K562 (cell line): ENCODE results near the gene ZBTB25. TPM values are rescaled to one million over a fixed set of nuclear protein-coding genes. Genes with fewer than 3 reads are reported as not detected.
A peak's percentile ranks its signal among the peaks of the same experiment; 100 is the strongest.

Source experiments
- ATAC-seq: fragments of 200-7000 bp; cut with Tn5 transposase; 3 replicates; pipeline ENCODE4 v1.9.1; 2020; ENCODE audit warnings: moderate library complexity
- BruUV-seq: library from RNA; stranded (reverse); fragments of 400-500 nt; replicated peaks from 2 replicates; lab custom pipeline; 2021; lab: Mats Ljungman, UMichigan
- CTCF ChIA-PET: fragments of 300-600 bp; formaldehyde crosslinking; extraction: SDS; loops from one replicate; lab custom pipeline; 2021; ENCODE audit warnings: low intra/inter-chr PET ratio; lab: Yijun Ruan, JAX
- POLR2A ChIA-PET: fragments of 300-600, 350-650 bp; sonication (Branson Sonifier 250); formaldehyde crosslinking; extraction: SDS; loops from one replicate; lab custom pipeline; 2021; ENCODE audit warnings: antibody characterized with exemption, inconsistent platforms; lab: Yijun Ruan, JAX
- DNase-seq, 4 experiments: peaks; one replicate each; pipeline versions ENCODE4 v3.0.0 to v3.0.0-alpha.2; 2011 to 2018; ENCODE audit warnings: low spot score in 3 of 4, mixed read lengths in 3 of 4; ENCODE audit errors: extremely low read depth in 1 of 4
- FAIRE-seq: peaks from 2 replicates; lab custom pipeline; 2011; peaks lifted over from hg19 to GRCh38; lab: Jason Lieb, UNC
- H2AFZ ChIP-seq: 2 replicates; pipeline ENCODE4 v1.6.0; 2011; ENCODE audit warnings: low read depth, low read length, control low read depth, inconsistent platforms
- H3K27ac ChIP-seq: fragments of 200-600 bp; 3 replicates; pipeline ENCODE4 v1.8.0; 2011; ENCODE audit warnings: low read depth, mild to moderate bottlenecking, control low read depth, inconsistent platforms, low read length, moderate library complexity, mixed read lengths; ENCODE audit errors: extremely low read depth
- H3K27me3 ChIP-seq, 2 experiments: fragments of 300-600 bp in 1 of 2; 2 replicates in 1 of 2; 3 replicates in 1 of 2; pipeline versions ENCODE4 v1.6.0 to v1.8.0; 2011; ENCODE audit warnings: inconsistent platforms in 2 of 2, low read length in 2 of 2, mild to moderate bottlenecking in 1 of 2, mixed read lengths in 1 of 2, moderate library complexity in 1 of 2; ENCODE audit not compliant: control insufficient read depth in 2 of 2, insufficient read depth in 2 of 2
- H3K36me3 ChIP-seq: fragments of 300-600 bp; 3 replicates; pipeline ENCODE4 v1.8.0; 2011; ENCODE audit warnings: mild to moderate bottlenecking, low read length, inconsistent platforms; ENCODE audit not compliant: control insufficient read depth, insufficient read depth
- H3K4me1 ChIP-seq, 2 experiments: fragments of 200-600 bp in 1 of 2; replicated peaks in 1 of 2; 2 replicates in 1 of 2; 3 replicates in 1 of 2; pipeline versions ENCODE4 v1.5.1 to v1.8.0; 2011; ENCODE audit warnings: inconsistent platforms in 2 of 2, low read length in 2 of 2, mild to moderate bottlenecking in 1 of 2, mixed read lengths in 1 of 2, moderate library complexity in 1 of 2; ENCODE audit not compliant: control insufficient read depth in 2 of 2, insufficient read depth in 2 of 2
- H3K4me2 ChIP-seq: 2 replicates; pipeline ENCODE4 v1.6.1; 2011; ENCODE audit warnings: low read length, control low read depth, inconsistent platforms, mixed read lengths; ENCODE audit not compliant: insufficient read depth
- H3K4me3 ChIP-seq: fragments of 200-600 bp; sonication (generic), shearing (Covaris generic); 2 replicates; pipeline ENCODE4 v1.5.1; 2016; ENCODE audit warnings: control low read depth, inconsistent platforms
- H3K79me2 ChIP-seq: fragments of 200-600 bp; 3 replicates; pipeline ENCODE4 v1.8.0; 2011; ENCODE audit warnings: low read length, inconsistent platforms; ENCODE audit not compliant: control insufficient read depth, insufficient read depth
- H3K9ac ChIP-seq, 2 experiments: 2 replicates each; pipeline versions ENCODE4 v1.6.0 to v1.6.1; 2011; ENCODE audit warnings: low read depth in 2 of 2, low read length in 2 of 2, control low read depth in 1 of 2, inconsistent platforms in 1 of 2, mild to moderate bottlenecking in 1 of 2, mixed read lengths in 1 of 2; ENCODE audit not compliant: insufficient read depth in 1 of 2
- H3K9me1 ChIP-seq: one replicate; pipeline ENCODE4 v1.6.0; 2011; ENCODE audit warnings: inconsistent platforms, mild to moderate bottlenecking, low read length, moderate library complexity; ENCODE audit not compliant: control insufficient read depth, insufficient read depth
- H3K9me3 ChIP-seq: replicated peaks from 2 replicates; pipeline ENCODE4 v1.5.1; 2011; ENCODE audit warnings: low read depth, low read length, inconsistent platforms; ENCODE audit not compliant: control insufficient read depth, insufficient read depth
- H4K20me1 ChIP-seq: replicated peaks from 2 replicates; pipeline ENCODE4 v1.6.1; 2011; ENCODE audit warnings: low read length, inconsistent platforms, mixed read lengths; ENCODE audit not compliant: control insufficient read depth, insufficient read depth
- CTCF ChIP-seq, 3 experiments: IDR thresholded peaks in 2 of 3; conservative IDR thresholded peaks in 1 of 3; 2 replicates each; pipeline ENCODE4 v1.5.1; 2011 to 2012; ENCODE audit warnings: low read length in 3 of 3, mild to moderate bottlenecking in 3 of 3, control low read depth in 2 of 3, improper control_type of control experiment in 1 of 3, inconsistent platforms in 1 of 3, low read depth in 1 of 3, mixed read lengths in 1 of 3, moderate library complexity in 1 of 3; ENCODE audit not compliant: insufficient read depth in 2 of 3
- ELK3 ChIP-seq: fragments of 450-650 bp; formaldehyde crosslinking; IDR thresholded peaks from 2 replicates; pipeline ENCODE4 v1.4.0; 2020; ENCODE audit warnings: mild to moderate bottlenecking
- GTF2E2 ChIP-seq: fragments of 200-800 bp; sonication (Bioruptor generic); IDR thresholded peaks from 2 replicates; pipeline ENCODE4 v1.6.1; 2016; ENCODE audit warnings: missing genetic modification characterization, missing compliant biosample characterization
- MCM3 ChIP-seq: fragments of 450-650 bp; IDR thresholded peaks from 2 replicates; pipeline ENCODE4 v1.6.1; 2016
- MEIS2 ChIP-seq: fragments of 450-650 bp; IDR thresholded peaks from 2 replicates; pipeline ENCODE4 v1.6.1; 2014; ENCODE audit warnings: mild to moderate bottlenecking; ENCODE audit not compliant: partially characterized antibody
- MTA3 ChIP-seq: fragments of 450-650 bp; formaldehyde crosslinking; IDR thresholded peaks from 2 replicates; pipeline ENCODE4 v1.6.1; 2017; ENCODE audit warnings: mild to moderate bottlenecking, borderline replicate concordance
- SREBF2 ChIP-seq: sonication (generic); formaldehyde crosslinking; IDR thresholded peaks from 2 replicates; pipeline ENCODE4 v1.4.0; 2020; ENCODE audit warnings: mild to moderate bottlenecking, missing genetic modification reagents
- SRF ChIP-seq, 2 experiments: fragments of 250-450, 450-650 bp in 1 of 2; sonication (Bioruptor Pico) in 1 of 2; sonication (generic) in 1 of 2; formaldehyde crosslinking; IDR thresholded peaks; 2 replicates each; pipeline versions ENCODE4 v1.5.0 to v1.5.1; 2020 to 2022; ENCODE audit warnings: mild to moderate bottlenecking in 1 of 2, missing genetic modification reagents in 1 of 2
- TEAD1 ChIP-seq, 2 experiments: fragments of 450-650 bp in 1 of 2; sonication (generic) in 1 of 2; formaldehyde crosslinking; IDR thresholded peaks; 2 replicates each; pipeline versions ENCODE4 v1.4.0 to v1.8.0; 2020 to 2022; ENCODE audit warnings: mild to moderate bottlenecking in 2 of 2, missing genetic modification reagents in 1 of 2
- U2AF1 ChIP-seq: fragments of 200-400 bp; formaldehyde crosslinking; optimal IDR thresholded peaks from 2 replicates; pipeline ENCODE3; 2017; ENCODE audit warnings: mild to moderate bottlenecking, low read depth, low read length, moderate library complexity
- ZNF174 ChIP-seq: fragments of 250-450 bp; sonication (Bioruptor Pico); IDR thresholded peaks from 2 replicates; pipeline ENCODE4 v1.4.0; 2020; ENCODE audit warnings: mild to moderate bottlenecking
- ZNF3 ChIP-seq: fragments of 250-450 bp; sonication (Bioruptor Pico); IDR thresholded peaks from 2 replicates; pipeline ENCODE4 v1.5.0; 2021; ENCODE audit warnings: mild to moderate bottlenecking, moderate library complexity
- ZNF717 ChIP-seq: fragments of 250-450 bp; sonication (Bioruptor Pico); IDR thresholded peaks from 2 replicates; pipeline ENCODE4 v1.5.0; 2021
- ZNF830 ChIP-seq: fragments of 250-450 bp; sonication (Bioruptor Pico); IDR thresholded peaks from 2 replicates; pipeline ENCODE4 v1.5.0; 2021; ENCODE audit warnings: mild to moderate bottlenecking
- WGBS: fragments of 100-300 bp; shearing (Covaris generic); methylation state at CpG from one replicate; pipeline ENCODE4 v1.1.6; 2016; ENCODE audit warnings: low coverage, mixed read lengths; ENCODE audit not compliant: insufficient coverage; ENCODE audit errors: missing lambda C conversion rate; 5-methylcytosine and 5-hydroxymethylcytosine counted together
- in situ Hi-C: fragments of 300-500 bp; cut with MboI; formaldehyde crosslinking; loops from 4 replicates; pipeline ENCODE4 v1.15.0; 2018; ENCODE audit warnings: inconsistent platforms, mixed read lengths
- intact Hi-C: fragments of 100-400 bp; cut with micrococcal nuclease; formaldehyde crosslinking; loops from 2 replicates; pipeline ENCODE4 v1.14.2; 2022
- polyA plus RNA-seq, 8 experiments: library from polyadenylated mRNA; depleted of rRNA in 4 of 8; stranded (reverse) in 5 of 8; unstranded in 3 of 8; fragments of >200 nt; fragmentation: Nextera tagmentation in 2 of 8; fragmentation: Illumina TruSeq in 1 of 8; extraction: Ambion mirVana in 2 of 8; extraction: Trizol in 1 of 8; gene quantifications; 2 replicates each; pipeline versions ENCODE4 v1.2.1 to v1.2.3, GENCODE V29; 2011 to 2014; ENCODE audit warnings: inconsistent platforms in 1 of 8, missing spikeins in 1 of 8
- total RNA-seq, 7 experiments: library from RNA; depleted of rRNA in 6 of 7; stranded (reverse); fragments of >200 nt in 6 of 7; fragmentation: Illumina TruSeq in 2 of 7; extraction: Trizol in 2 of 7; gene quantifications; 2 replicates each; pipeline versions ENCODE4 v1.2.1 to v1.2.3, GENCODE V29; 2011 to 2021; ENCODE audit warnings: low replicate concordance in 1 of 7

Gene ZBTB25
- total and polyA plus RNA-seq, 9 of the 15 experiments (the other 6 are each of a cell fraction or from before 2014, with no cell fraction given) = 0.61 to 3.9 (median 2.3) TPM

- H2AFZ ChIP-seq = no peak overlapping the region
- CTCF ChIA-PET = interaction anchor here (0.5 kb wide), 1 partner anchor 8 kb away, joined by 3 read pairs; no protein-coding TSS in a partner anchor
- no peak for TF ChIP-seq ZNF717
- TF ChIP-seq CTCF (IDR thresholded peaks at IDR 0.05 in 2 of 3, conservative IDR thresholded peaks at IDR 0.05 in 1 of 3; ENCODE audit: insufficient read depth in 2 of 3, low read depth in 1 of 3, low read length in 3 of 3) = no peak
- TF ChIP-seq MEIS2 = peak; percentile 11
- no peak for TF ChIP-seq ZNF3 (CRISPR knock-in tag)
- no peak for TF ChIP-seq ZNF174 (CRISPR knock-in tag)
- TF ChIP-seq U2AF1 = no peak
- no peak for TF ChIP-seq GTF2E2 (tag)
- no peak for TF ChIP-seq TEAD1 (CRISPR knock-in tag; IDR thresholded peaks at IDR 0.05)
- TF ChIP-seq SREBF2 = no peak
- TF ChIP-seq ZNF830 (CRISPR knock-in tag) = no peak
- TF ChIP-seq MTA3 = no peak
- TF ChIP-seq ELK3 (CRISPR knock-in tag) = no peak
- no peak for TF ChIP-seq MCM3
- peak; percentile 50 to 91; a peak in 3 of 4 replicates for TF ChIP-seq SRF (CRISPR knock-in tag; IDR thresholded peaks at IDR 0.05)
- WGBS = 84% methylated on average over 5 of the region's 7 CpGs
- in situ Hi-C loops = no loop called here
- peak in 1 of 4 experiments; percentile 16 for DNase-seq
- H3K4me1 ChIP-seq = no peaks in the 10 kb centered on the region
- no peaks in the 10 kb centered on the region for H3K9me1 ChIP-seq
- peaks cover 78% of the 10 kb centered on the region for H3K36me3 ChIP-seq
- H3K4me3 ChIP-seq = no peak overlapping the region
- BruUV-seq = no TSS peak
- POLR2A ChIA-PET = interaction anchor here (1.4 kb wide), 1 partner anchor 11 kb away, joined by 3 read pairs; no protein-coding TSS in a partner anchor
- FAIRE-seq = no peak
- H3K79me2 ChIP-seq = no peaks in the 10 kb centered on the region
- peak overlapping the region; percentile 63; the same call in 1 of the 3 replicates for H3K27ac ChIP-seq
- intact Hi-C loops = no loop called here
- no peak overlapping the region for H3K9ac ChIP-seq
- H3K9me3 ChIP-seq = no peaks in the 10 kb centered on the region
- H3K4me2 ChIP-seq = no peak overlapping the region
- peak; percentile 54; the same call in 2 of the 3 replicates for ATAC-seq
- no peaks in the 10 kb centered on the region for H4K20me1 ChIP-seq
- H3K27me3 ChIP-seq = no peaks in the 10 kb centered on the region
These were observed 58.4 kb downstream of the ZBTB25 start for GRCh38 chr14:64444984-64445845.
